Activated CD4-positive, alpha-beta T cell treated with anti-CD3 and anti-CD28 coated beads, Interleukin-2, amount 50 U/mL, for 16 hours (primary cell): ENCODE results near the gene ATP6V0C.
"Not testable (repeated sequence)": the region's sequence is repeated elsewhere in the genome, so short reads cannot be mapped to it uniquely, and the experiment has no call there.

Experiments used
- DNase-seq: peaks from one replicate; pipeline ENCODE4 v3.0.0-alpha.2; 2020

The ATP6V0C gene

DNA sequence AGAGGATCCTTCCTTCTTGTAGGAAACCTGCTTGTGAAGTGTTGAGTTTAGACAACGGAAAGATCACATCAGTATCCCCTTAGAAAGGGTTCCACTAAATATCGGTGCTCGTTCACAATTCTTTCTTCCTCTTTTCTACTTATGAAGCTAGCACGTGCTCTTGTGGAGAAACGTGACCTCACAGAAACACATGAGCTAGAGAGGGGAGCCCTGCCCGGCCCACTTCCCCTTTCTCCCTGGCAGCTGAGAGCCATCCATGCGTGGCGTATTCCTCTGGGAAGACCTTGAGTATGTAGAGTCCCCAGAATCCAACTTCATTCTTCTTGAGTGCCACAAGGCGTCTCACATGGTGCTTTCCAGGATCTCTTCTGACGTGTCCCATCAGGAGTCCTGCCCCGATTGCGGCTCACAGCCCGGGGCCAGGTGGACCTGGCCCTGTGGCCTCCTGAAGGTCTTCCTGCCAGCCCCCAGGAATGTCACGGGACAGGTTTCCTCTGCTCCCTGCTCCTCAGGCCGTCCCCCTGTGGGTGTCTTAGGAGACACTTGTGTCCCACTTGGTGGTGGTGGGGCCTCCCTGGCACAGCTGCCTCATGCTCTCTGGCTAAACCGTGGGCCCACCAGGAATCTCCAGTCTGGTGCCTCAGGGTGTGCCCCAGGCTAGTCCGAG is 46.5 kb downstream of the ATP6V0C start:
- not testable (repeated sequence) for DNase-seq

GRCh38 chr16:2560798-2561133 is 47.0 kb downstream of the ATP6V0C start:
- DNase-seq, result peak; percentile 75

- not testable (repeated sequence) for DNase-seq
Measured at GRCh38 chr16:2567506-2567905, 53.8 kb downstream of the ATP6V0C start.

- not testable (repeated sequence) for DNase-seq
Measured at GRCh38 chr16:2568573-2568972, 54.8 kb downstream of the ATP6V0C start.
